Adrenal gland (tissue), 5 donors: ENCODE measurements around the gene SNED1.

Source experiments
- CTCF ChIP-seq, 6 experiments: fragments of 450-650 bp in 4 of 6; fragments of 200-600 bp in 2 of 6; sonication (generic) in 1 of 6; IDR thresholded peaks; 1 replicate in 5 of 6; 2 replicates in 1 of 6; pipeline versions ENCODE4 v1.5.1 to v1.8.0; 2016 to 2021; ENCODE audit warnings: antibody characterized with exemption in 6 of 6, mild to moderate bottlenecking in 2 of 6, moderate library complexity in 1 of 6
- POLR2A ChIP-seq, 2 donors: fragments of 450-650 bp; IDR thresholded peaks; one replicate each; pipeline ENCODE4 v1.6.1; 2017; ENCODE audit warnings: antibody characterized with exemption in 2 of 2, mild to moderate bottlenecking in 2 of 2, moderate library complexity in 1 of 2
- donor health status: DM: no; HTN: no; CAD: no.

DNA sequence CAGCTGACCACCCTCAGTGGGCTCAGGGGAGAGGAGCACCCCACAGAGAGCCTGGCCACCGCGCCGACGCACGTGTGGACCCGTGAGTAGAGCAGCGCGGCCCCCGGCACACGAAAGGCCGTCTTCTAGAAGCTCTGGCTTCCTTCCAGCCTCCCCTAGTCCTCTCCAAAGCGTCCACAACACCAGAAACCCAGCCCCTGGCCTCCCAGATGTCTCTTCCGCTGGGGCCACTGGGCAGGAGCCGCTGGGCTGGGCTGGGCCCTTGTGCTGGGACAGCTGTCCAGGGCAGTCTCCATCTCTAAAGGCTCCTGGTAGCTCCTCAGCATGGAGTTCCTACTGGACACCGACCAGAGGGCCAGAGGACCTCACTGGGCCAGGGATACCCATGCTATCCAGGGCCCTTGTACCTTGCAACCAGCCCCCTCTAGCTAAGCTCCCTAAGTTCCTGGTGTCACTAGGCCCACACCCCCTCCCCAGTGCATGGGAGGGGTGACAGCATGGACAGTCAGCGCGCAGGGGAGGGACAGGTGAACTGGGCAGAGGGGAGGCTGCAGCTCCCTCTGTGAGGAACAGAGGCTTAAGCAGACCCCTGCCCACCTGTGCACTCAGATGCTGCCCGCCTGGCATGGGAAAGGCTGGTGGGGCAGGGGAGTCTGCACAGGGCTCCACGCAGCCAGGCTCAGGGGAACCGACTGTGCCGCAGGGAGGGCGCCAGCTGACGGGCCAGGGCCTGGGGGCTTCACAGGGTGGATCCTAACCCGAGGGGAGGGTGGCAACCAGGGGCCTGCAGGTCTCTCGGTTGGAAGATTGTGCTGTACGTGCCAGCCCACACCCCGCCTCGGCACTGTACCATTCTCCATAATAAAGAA lies 70.8 kb downstream of the SNED1 start:
- TF ChIP-seq CTCF (IDR thresholded peaks at IDR 0.05) (no peak), POLR2A (IDR thresholded peaks at IDR 0.05) (no peak)
